ENCODE data around the gene XKR7.
"Not testable (repeated sequence)": the region's sequence is repeated elsewhere in the genome, so short reads cannot be mapped to it uniquely, and the experiment has no call there.

Gene XKR7
- 0 to 0.15 (median 0) reads per million in 4 donors for total RNA-seq

DNA sequence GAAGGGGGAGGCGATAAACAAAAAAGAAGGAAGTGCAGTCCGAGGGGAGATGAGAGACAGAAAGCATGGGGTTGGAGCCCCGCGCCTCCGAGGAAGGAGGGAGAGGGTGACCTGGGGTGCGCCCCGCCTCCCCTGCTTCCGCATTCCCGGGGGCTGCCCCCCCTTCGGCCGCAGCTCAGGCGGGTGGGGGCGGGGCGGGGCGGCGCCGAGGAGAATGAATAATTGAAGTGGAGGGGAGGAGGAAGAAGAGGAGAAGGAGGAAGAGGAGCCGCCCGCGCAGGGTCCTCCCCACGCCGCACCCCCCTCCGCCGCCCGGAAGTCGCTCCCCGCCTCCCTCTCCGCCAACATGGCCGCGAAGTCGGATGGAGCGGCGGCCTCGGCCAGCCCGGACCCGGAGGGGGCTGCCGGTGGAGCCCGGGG is at the start of gene XKR7:
Gene XKR7, plus strand, starts transcription at position 322 of the 420 bp plus-strand sequence. Its CDS starts 25 bp downstream, at position 347.
- peak in 1 of 5 donors; percentile 8 for DNase-seq

DNA sequence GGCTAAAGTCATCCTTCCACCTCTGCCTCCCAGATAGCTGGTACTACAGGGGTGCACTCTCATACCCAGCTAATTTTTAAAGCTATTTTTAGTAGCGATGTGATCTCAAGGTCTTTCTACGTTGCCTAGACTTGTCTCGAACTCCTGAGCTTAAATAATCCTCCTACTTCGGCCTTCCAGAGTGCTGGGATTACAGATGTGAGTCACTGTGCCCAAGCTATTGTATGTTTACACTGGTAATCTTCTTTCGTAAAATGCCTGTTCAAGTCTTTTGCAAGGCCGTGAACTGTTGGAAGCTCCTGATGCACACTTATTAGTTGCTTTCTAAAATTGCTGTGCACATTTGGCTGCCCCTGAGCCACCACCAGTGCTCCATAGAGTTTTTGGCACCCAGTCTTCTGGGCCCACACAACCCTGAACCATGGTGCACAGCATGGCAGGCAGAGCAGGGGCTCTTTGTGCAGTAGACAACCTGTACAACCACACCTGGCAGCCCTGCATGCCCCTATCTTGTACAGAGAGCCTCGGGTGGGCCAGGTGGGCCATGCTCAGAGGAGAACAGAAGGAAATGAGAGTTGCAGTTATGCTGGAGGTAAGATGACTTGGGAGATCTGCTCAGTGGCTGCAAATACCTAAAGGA is 49.4 kb upstream of the XKR7 start:
- no peak for DNase-seq

- no peak for DNase-seq
Observed at GRCh38 chr20:31919410-31920155, 48.4 kb upstream of the XKR7 start.

- DNase-seq = no peak
Observed at GRCh38 chr20:31920275-31920855, 47.6 kb upstream of the XKR7 start.

- DNase-seq = not testable (repeated sequence)
Observed at GRCh38 chr20:31921480-31921879, 46.5 kb upstream of the XKR7 start.

GRCh38 chr20:31922181-31922580 is 45.8 kb upstream of the XKR7 start:
- no peak for DNase-seq

- DNase-seq = no peak
Observed at GRCh38 chr20:31922588-31922987, 45.4 kb upstream of the XKR7 start.

DNA sequence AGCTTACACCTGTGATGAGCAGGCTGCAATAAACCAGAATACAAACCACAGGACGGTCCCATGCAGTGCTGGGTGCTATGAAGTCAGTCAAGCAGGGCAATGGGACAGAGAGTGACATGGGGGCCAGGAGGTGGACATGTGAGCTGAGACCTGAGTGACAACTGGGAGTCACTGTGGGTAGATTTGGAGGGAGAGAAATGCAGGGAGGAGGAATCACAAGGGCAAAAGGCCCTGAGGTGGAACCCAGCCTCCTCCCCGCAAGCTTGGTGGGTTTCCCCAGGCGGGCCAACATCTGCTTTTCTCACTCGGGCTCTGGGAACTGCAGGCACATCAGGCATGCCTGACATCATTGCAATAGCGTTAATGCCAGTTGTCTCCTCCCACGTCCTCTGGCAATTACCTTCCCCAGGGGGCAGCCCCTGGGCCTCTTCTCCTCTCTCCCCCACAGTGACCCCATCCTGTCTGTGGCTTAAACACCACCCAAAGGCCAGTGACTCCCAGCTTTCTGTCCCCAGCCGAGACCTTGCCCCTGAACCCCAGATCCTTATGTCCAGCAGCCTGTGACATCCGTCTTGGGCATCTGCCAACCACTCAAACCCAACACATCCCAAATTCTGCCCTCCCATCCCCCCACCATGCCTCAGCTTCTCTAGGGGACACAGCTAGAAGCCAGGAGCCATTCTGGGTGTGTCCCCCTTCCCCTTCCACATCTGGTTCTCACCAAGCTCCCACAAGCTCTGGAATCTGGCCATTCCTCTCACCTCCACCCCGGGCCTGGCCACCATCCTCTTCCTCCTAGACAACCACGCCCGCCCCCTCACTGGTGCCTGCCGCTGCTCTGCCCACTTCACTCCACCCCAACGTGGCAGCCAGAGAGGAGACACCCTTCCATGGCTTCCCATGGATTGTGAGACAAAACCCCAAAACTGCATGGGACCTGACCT is 44.3 kb upstream of the XKR7 start:
- DNase-seq = no peak

DNA sequence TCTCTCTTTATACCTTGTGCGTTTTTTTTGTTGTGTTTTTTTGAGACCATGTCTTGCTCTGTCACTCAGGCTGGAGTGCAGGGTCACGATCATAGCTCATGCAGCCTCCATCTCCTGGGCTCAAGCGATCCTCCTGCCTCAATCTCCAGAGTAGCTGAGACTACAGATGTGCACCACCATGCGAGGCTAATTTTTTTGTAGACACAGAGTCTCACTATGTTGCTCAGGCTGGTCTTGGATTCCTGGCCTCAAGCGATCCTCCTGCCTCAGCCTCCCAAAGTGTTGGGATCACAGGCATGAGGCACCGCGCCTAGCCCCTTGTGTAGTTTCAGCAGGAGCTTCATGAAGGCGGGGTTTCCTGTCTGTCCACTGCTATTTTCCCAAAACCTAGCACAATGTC is 43.4 kb upstream of the XKR7 start:
- no peak for DNase-seq

DNA sequence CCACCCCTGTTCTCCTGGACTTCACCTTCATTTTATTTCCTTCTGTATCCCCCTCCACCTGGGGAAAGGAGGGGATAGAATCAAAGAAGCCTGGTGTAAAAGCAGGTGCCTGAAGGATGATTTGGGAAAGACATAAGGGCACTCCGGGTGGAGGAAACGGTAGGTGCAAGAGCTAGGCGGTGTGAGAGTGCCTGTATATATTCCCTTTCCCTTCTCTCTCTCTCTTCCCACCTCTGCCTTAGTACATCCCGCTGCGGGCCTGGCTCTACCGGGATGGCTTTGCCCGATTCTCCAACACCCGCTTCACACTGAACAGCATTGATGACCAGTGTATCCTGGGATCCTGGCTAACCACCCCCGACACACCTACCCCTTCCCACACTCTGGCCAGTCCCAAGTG is 42.3 kb upstream of the XKR7 start:
- no peak for DNase-seq

DNA sequence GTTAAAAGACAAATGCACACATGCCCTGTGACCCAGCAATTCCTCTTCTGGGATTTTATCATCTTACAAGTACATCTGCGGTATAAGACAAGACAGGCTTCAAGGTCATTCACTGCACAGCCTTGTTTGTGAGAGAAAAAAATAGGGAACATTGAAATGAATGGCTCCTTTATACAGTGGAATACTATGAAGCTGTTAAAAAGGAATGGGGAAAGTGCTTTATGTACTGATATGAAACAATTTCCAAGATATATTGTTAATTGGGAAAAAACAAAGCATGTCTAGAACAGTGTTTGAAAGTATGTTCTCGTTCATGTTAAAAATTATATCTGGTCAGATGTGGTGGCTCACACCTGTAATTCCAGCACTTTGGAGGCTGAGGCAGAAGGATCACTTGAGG is 41.5 kb upstream of the XKR7 start:
- DNase-seq = no peak

GRCh38 chr20:31927627-31928159 is 40.3 kb upstream of the XKR7 start:
- DNase-seq = no peak

- not testable (repeated sequence) for DNase-seq
Observed at GRCh38 chr20:31929631-31930030, 38.3 kb upstream of the XKR7 start.

DNA sequence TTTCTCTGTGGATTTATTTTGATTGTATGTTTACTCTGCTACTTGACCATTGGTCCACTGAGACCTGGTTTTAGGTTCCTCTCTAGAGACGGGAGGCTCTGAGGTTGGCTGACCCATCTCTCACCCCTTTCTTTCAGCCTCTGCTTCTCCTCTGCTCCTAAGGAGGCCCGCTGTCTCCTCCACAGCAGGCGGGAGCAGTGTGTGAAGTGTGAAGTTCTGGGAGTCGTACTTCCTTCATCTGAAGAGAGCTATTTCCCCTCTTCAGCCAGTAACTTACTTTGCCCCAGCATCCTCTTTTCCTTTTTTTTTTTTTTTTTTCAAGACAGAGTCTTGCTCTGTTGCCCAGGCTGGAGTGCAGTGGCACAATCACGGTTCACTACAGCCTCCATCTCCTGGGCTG is 37.2 kb upstream of the XKR7 start:
- DNase-seq = no peak

DNA sequence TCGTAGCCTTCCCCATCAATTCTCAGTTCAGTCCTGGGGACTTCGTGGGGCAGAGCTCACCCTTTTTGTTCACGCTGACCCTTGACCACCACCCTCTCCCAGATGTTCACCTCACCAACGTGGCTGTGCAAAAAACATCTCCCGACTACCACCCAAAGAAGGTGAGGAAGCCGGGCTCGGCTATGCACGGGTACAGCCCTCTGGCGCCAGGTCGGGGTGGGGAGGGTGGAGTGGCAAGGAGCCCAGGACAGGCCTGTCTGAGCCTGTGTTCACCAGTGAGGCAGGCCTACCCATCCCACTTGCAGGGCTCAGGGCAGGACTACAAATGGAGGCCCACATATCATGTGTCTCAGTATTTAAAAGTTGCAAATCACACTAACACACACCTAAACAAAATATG is 34.3 kb upstream of the XKR7 start:
- DNase-seq = no peak

DNA sequence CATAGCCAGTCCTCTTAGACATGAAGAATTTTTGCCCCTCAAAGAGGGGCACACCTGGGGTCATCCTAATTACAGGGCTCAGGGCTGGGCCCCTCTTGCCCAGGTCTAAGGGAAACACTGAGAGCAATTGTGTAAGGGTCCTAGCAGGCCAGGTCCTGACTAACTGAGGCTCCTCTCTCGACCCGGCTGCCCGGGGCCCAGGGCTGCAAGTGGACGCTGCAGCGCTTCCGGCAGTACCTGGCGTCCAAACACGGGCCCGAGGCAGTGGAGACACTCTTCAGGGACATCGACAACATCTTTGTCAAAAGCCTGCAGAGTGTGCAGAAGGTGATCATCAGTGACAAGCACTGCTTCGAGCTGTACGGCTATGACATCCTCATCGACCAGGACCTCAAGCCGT is 33.5 kb upstream of the XKR7 start:
- DNase-seq = no peak

DNA sequence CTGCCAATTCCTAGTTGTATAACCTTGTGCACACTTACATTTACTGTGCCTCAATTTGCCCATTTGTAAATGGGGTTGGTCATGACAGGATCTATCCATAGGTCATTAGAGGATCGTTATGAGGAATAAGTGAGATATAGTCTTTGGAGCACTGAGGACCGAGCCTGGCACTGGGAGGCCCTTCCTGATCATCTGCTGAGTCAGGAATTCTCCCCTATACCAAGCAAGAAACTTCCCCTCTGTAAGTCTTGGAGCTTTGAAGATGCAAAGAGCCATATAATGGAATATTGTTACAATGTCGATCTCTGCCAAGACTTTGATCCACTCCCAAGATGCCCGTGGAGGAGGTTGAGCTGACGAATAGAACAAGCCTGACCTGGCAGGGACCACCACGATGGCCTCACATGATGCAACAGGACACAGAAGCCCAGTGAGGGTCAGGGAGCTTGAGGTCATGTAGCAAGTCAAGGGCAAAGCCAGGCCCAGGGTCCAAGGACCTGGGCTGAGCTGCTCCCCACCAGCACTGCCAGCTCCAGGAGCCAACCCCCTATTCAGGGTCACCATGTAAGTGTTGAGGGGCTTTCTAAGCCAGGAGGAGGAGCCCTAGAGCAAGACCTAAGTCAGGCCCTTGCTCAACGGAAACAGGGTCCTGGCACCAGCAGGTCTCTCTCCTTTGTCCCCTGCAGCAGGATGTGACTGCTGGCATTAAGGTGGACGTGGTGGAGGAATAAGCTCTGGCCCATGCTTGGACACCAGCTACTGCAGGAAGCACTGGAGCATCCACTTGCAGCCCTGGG is 32.8 kb upstream of the XKR7 start:
- no peak for DNase-seq

DNA sequence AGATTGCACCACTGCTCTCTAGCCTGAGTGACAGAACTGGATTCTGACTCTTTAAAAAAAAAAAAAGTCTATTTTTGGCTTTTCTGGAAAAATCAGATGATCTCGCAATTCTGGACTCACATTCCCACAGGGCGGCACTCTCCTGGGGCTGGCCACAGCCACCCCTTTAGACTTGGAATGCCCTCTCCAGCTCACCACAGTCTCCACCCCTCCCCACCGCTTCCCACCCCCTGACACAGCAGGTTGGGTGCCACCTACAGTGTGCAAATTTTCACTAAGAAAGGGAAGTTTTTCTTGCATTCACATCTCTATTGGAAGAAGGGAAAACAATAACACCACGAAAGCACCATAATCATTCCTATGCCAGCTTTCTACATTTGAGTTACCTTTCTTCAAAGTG is 31.5 kb upstream of the XKR7 start:
- no peak for DNase-seq

- no peak for DNase-seq
Observed at GRCh38 chr20:31937820-31938219, 30.1 kb upstream of the XKR7 start.

GRCh38 chr20:31939661-31940060 is 28.3 kb upstream of the XKR7 start:
- DNase-seq = no peak

- no peak for DNase-seq
Observed at GRCh38 chr20:31943052-31943471, 24.9 kb upstream of the XKR7 start.

DNA sequence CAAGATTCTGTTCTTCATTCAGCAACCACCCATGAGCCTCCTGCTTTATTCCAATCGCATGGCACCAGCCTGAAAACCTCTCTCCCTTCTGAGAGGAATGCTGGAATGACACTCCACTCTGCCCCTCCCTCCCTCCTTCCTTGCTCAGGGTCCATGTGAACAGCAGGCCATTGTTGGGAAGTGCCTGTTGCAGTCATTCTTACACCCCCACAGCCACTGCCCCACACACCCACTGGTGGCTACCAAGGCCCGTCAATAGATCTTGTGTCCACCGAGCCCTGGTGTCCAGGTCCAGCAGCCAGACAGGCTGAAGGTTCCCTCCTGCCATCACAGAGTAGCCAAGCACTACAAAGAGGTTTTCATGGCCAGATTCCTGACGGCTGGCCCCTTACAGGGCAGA is 22.6 kb upstream of the XKR7 start:
- DNase-seq = no peak

Measured in T-helper 1 cell (primary cell).